Femur (tissue), 1 donor: ENCODE data around the gene PSMD1.
"Not testable (repeated sequence)": the region's sequence is repeated elsewhere in the genome, so short reads cannot be mapped to it uniquely, and the experiment has no call there.

Experiments
- DNase-seq: peaks from one replicate; pipeline ENCODE4 v3.0.0-alpha.2; 2017

The PSMD1 gene

GRCh38 chr2:231161877-231162329 lies 105.2 kb downstream of the PSMD1 start:
- DNase-seq = no peak

DNA sequence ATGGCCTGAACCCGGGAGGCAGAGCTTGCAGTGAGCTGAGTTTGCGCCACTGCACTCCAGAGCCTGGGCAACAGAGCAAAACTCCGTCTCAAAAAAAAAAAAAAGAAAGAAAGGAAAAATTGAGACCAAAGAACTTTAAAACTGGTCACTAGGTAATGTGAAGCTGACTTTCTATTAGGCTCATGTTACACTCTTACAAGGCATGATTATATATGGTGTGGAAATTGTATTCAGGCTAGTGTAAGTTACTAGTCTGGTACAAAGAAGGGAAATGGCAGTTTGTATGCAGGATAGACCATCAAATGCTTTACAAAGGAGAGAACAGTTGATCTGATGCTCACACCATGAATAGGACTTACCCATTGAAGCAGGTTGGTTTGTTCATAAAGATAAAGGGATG lies 106.3 kb downstream of the PSMD1 start:
- no peak for DNase-seq

GRCh38 chr2:231163414-231164095 lies 106.9 kb downstream of the PSMD1 start:
- DNase-seq = no peak

- no peak for DNase-seq
These were observed 111.2 kb downstream of the PSMD1 start for GRCh38 chr2:231167745-231168459.

DNA sequence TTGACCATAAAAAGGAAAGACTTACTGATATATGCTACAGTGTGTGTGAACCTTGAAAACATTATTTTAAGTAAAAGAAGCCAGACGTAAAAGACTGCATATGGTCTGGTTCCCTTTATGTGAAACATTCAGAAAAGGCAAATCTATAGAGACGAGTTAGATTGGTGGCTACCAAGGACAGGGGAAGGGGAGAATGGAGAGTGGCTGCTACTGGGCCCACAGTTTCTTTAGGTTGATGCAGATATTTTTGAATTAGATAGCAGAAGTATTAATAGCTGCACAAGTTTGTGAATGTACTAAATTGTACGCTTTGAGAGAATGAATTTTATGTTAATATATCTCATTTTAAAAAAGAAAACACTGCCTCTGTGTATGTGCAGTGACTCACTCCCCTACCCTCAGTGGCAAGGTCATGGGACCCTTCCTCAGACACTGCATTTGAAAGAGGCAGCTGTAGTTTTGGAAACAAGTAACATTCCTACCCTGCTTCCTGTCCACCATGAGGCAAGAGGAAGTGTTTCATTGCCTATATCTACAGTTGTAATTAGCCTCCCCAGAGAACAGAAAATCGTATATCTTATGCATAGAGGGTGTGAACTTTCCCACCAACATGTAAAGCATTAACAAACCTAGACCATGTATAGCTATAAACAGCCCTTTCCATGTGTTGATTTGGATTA lies 111.9 kb downstream of the PSMD1 start:
- DNase-seq = no peak

DNA sequence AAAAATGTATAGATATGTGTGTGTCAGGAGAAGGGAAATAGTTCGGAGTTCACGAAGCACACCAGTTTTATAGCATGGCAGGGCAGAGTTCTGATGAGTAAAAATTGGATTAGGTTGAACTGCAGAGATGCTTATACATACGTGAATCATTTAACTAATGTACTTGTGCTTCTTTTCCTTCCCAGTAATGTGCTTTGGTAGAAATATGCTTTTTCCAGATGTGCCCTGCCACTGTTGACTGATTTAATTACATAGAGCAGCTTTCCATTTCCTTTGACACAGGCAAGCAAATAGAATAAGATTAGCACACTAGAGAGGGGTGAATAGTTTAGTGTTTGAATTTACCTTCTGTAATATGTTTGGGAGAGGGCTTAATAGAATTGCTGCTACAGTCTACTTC lies 112.8 kb downstream of the PSMD1 start:
- no peak for DNase-seq

GRCh38 chr2:231170055-231170454 lies 113.4 kb downstream of the PSMD1 start:
- no peak for DNase-seq

GRCh38 chr2:231172025-231172424 lies 115.4 kb downstream of the PSMD1 start:
- DNase-seq = no peak

DNA sequence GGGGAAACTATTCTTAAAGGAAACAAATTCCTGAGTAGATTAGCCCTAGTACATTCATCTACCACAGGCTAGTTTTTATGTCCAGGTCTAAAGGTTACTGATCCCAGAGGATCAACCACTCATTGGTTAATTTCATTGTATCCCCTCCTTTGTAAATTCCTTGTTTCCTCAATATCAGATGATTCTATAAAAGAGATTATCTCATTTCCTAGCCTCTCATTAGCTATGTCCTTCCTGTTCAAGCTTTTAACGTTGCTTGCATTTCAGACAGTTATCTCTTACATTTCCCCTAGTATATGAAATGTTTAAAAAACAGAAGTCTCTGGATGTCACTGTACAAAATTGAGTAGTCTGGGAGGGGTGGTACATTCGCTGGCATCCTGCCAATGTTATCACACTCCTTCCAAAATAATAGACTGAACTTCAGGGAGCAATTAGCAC lies 117.6 kb downstream of the PSMD1 start:
- no peak for DNase-seq

GRCh38 chr2:231176066-231176465 lies 119.4 kb downstream of the PSMD1 start:
- no peak for DNase-seq

- DNase-seq = no peak
These were observed 120.7 kb downstream of the PSMD1 start for GRCh38 chr2:231177156-231178025.

DNA sequence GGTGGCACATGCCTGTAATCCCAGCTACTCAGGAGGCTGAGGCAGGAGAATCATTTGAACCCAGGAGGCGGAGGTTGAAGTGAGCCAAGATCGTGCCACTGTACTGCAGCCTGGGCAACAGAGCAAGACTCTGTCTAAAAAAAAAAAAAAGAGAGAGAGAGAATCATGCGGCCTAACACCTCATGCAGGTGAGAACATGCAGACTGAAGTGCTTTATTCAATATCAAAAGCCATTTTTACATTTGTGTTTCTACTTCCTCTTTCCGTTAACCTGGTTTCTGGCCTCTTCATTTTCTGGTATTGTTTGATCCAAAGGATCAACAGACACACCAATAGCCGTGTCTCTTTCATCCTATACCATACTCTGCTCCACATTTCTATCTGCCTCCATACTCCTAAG lies 122.1 kb downstream of the PSMD1 start:
- DNase-seq = not testable (repeated sequence)

DNA sequence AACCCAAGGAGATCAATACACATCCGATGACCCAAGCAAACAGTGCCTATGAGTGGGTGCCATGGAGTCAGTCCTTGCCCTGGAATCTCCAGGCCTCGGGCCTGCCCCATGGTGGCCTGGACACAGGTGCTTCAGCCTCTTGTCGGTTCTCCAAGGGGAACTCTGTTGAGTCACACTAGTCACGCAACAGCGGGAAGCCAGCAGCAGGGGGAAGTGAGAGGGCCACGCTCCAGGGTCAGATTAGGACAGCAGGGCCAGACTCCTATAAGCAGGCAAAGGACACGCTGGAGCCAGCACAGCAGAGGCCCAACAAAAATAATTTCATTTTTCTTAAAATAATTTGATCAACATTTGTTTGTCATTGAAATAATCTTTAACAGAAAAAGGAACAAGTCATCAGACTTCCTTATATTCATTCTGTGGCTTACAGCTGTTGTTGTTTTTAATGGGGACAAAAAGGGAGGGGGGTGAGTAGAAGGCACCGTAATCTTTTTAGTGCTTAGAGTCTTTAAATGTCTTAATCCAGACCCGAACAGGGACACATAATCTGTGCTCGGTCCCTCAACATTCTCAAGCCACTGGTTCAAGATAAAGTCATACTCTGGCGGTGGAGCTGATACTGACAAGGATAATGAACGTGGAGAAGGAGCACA lies 125.3 kb downstream of the PSMD1 start:
- peak; percentile 48 for DNase-seq

DNA sequence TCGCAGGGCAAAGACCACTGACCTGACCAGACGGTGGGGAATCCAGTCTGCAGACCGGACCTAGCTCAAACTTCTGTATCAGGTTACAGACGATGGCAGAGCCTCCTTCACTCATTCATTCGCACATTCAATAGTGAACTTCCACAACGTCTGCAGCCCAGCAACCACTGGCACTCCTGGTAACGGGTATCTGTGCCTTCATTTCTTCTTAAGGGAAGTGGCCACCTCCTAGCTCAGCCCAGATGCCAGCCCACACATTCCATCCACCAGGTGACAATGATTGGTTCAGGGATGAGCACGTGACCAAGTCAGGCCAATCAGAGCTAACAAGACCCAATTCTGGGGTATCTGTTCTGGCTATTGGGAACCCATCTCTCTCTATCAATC lies 125.8 kb downstream of the PSMD1 start:
- DNase-seq = no peak

DNA sequence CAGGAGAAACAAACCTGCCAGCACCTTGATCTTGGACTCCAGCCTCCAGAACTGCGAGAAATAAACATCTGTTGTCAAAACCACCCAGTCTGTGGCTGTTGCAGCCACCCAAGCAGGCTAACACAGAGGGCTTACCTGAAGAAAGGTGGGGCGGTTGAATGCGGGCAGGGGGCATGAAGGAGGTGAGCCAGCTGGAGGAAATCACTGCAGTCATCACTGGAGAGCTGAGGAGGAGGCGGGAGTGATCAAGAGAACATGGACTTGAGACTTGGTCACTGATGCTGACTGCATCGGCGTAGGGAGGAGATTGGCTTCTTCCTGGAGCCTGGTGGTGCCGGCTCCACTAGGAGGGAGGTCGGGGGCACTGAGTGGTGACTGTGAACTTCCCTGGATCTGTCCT lies 127.2 kb downstream of the PSMD1 start:
- DNase-seq = no peak

DNA sequence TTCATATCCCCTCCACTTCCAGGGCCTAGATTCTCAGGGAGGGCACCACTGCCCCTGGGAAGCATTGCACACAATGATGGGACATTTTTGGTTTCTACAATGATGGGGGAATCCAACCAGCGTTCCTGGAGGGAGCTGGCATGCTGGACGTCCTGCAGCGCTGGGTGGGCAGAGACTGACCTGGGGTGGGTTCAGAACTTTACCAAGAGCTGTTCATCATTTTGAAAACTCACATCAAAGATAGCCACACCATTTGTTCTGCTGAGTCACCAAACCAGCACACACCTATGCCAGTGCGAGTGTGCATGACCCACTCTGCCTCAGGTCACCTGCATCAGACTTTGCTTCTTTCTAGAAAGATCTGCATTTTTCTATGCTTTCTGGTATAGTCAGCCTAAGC lies 127.7 kb downstream of the PSMD1 start:
- no peak for DNase-seq

DNA sequence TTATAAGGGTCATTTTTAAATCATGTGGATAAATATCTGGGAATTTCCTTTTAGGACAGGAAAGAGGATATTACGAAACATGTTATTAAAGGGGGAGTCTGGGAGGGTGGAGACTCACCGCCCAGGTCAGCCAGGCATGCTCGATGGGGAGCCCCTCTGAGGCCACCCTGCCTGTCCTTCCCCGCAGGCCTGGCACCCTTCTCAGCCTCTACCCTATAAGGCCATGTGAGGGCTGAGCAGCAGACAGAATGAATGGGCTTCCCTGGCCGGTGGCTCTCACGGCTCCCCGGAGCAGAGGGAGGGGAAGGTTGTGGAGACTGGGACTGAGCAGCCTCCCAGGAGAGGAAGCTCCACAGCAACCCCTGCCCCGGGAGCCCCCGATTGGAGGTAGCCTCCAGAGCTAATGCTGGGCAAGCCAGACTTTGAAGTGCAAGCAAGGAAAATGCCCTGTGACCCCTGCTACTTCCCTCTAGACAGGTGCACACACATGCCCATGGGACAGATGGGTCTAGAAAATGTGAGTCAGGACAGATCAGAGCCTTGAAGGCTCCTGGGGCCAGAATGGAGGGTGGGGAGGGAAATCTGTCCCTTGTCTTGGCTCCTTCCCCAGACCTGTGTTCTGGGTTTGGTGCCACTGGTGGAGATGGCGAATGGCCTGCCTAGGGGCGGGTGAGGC lies 128.5 kb downstream of the PSMD1 start:
- DNase-seq = no peak

DNA sequence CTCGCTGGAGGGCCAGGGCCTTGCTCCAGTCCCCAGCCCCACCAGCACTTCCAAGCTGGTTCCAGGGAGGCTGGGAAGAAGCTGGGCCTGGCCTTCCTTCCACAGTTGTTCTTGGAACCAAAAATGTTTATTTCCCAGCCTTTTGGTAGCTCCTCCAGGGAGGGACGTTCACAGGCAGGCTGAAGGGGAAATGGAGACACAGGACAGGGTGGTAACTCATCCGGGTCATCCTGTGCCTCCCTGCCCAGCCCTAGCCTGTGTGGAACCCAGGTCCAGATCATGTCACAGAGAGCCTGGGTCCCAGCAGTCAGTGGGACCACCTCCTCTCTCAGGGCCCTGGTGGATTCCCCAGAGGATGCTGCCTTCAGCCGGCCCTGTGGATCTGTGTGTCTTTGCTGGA lies 129.2 kb downstream of the PSMD1 start:
- no peak for DNase-seq

DNA sequence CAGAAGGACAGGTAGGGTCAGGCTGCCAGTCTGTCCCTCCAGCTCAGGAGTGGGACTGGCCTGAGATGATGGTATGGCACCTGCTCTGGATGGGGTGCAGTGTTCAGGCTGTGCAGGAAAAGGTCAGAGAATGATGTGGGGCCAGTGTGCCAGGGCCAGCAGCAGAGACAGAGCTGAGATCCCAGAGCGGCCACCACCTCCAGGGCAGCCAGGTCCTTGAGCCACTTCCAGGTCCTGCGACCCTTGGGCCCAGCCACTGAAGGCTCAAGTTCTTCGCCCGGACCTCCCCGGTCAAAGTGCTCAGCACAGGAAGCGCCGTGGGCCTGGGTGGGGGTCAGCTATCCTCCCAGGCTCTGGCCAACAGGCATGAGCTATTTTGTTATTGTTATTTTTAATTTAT lies 129.7 kb downstream of the PSMD1 start:
- no peak for DNase-seq

GRCh38 chr2:231187736-231188505 lies 131.3 kb downstream of the PSMD1 start:
- no peak for DNase-seq
